CD14-positive monocyte (primary cell): ENCODE measurements around the gene MEIS2. TPM values are rescaled to one million over a fixed set of nuclear protein-coding genes. Genes with fewer than 3 reads are reported as not detected.

Experiments used
- DNase-seq, 3 donors: peaks; one replicate each; pipeline ENCODE4 v3.0.0-alpha.2; 2011 to 2022
- H2AFZ ChIP-seq: 2 replicates; pipeline ENCODE4 v1.6.0; 2012; ENCODE audit warnings: mild to moderate bottlenecking, low read depth, low read length, inconsistent platforms; ENCODE audit not compliant: insufficient read depth, poor library complexity, severe bottlenecking
- H3K27ac ChIP-seq, 2 donors: 1 replicate in 1 of 2; 2 replicates in 1 of 2; pipeline ENCODE4 v1.5.1; 2012 to 2013; ENCODE audit warnings: low read length in 2 of 2, control low read depth in 1 of 2, inconsistent platforms in 1 of 2, low read depth in 1 of 2, mild to moderate bottlenecking in 1 of 2
- H3K27me3 ChIP-seq, 2 donors: one replicate each; pipeline versions ENCODE4 v1.6.0 to v1.6.1; 2011 to 2013; ENCODE audit warnings: low read length in 2 of 2; ENCODE audit not compliant: control insufficient read depth in 2 of 2, insufficient read depth in 2 of 2
- H3K36me3 ChIP-seq, 2 donors: replicated peaks in 1 of 2; 1 replicate in 1 of 2; 2 replicates in 1 of 2; pipeline versions ENCODE4 v1.5.1 to v1.6.1; 2012 to 2013; ENCODE audit warnings: low read length in 2 of 2, control low read depth in 1 of 2, inconsistent platforms in 1 of 2, mild to moderate bottlenecking in 1 of 2; ENCODE audit not compliant: insufficient read depth in 2 of 2, control insufficient read depth in 1 of 2
- H3K4me1 ChIP-seq, 2 donors: 1 replicate in 1 of 2; 2 replicates in 1 of 2; pipeline versions ENCODE4 v1.5.1 to v1.6.1; 2012 to 2013; ENCODE audit warnings: low read length in 2 of 2, control low read depth in 1 of 2, inconsistent platforms in 1 of 2, mild to moderate bottlenecking in 1 of 2, moderate library complexity in 1 of 2; ENCODE audit not compliant: insufficient read depth in 2 of 2, control insufficient read depth in 1 of 2
- H3K4me2 ChIP-seq: replicated peaks from 2 replicates; pipeline ENCODE3; 2012; ENCODE audit warnings: low read length, moderate library complexity, mild to moderate bottlenecking; ENCODE audit not compliant: poor library complexity, severe bottlenecking; ENCODE audit errors: extremely low read depth
- H3K4me3 ChIP-seq, 3 experiments: fragments of 200-600 bp in 1 of 3; sonication (generic) in 1 of 3; replicated peaks in 1 of 3; 1 replicate in 2 of 3; 2 replicates in 1 of 3; pipeline ENCODE4 v1.5.1; 2011 to 2013; ENCODE audit warnings: low read length in 3 of 3, mild to moderate bottlenecking in 3 of 3, control low read depth in 2 of 3, low read depth in 2 of 3, inconsistent platforms in 1 of 3, moderate library complexity in 1 of 3
- H3K79me2 ChIP-seq: 2 replicates; pipeline ENCODE4 v1.6.0; 2012; ENCODE audit warnings: mild to moderate bottlenecking, control low read depth, inconsistent platforms, low read length, moderate library complexity; ENCODE audit not compliant: insufficient read depth
- H3K9ac ChIP-seq: 2 replicates; pipeline ENCODE4 v1.6.0; 2017; ENCODE audit warnings: low read length, mild to moderate bottlenecking; ENCODE audit not compliant: insufficient read depth, poor library complexity, severe bottlenecking
- H3K9me3 ChIP-seq, 2 donors: replicated peaks in 1 of 2; 1 replicate in 1 of 2; 2 replicates in 1 of 2; pipeline versions ENCODE4 v1.5.1 to v1.6.1; 2012 to 2013; ENCODE audit warnings: low read length in 2 of 2, control low read depth in 1 of 2; ENCODE audit not compliant: control insufficient read depth in 1 of 2, insufficient read depth in 1 of 2
- H4K20me1 ChIP-seq: 2 replicates; pipeline ENCODE4 v1.6.0; 2012; ENCODE audit warnings: mild to moderate bottlenecking, low read length, control low read depth, moderate library complexity; ENCODE audit not compliant: insufficient read depth
- H3K27ac Mint-ChIP-seq, 7 donors: one replicate each; pipeline ENCODE4 v1.8.0; 2020; ENCODE audit warnings: mild to moderate bottlenecking in 7 of 7, mixed read lengths in 7 of 7, moderate library complexity in 6 of 7, inconsistent platforms in 2 of 7
- H3K27me3 Mint-ChIP-seq, 3 donors: one replicate each; pipeline ENCODE4 v1.8.0; 2021 to 2022; ENCODE audit warnings: low read depth in 3 of 3, mild to moderate bottlenecking in 3 of 3, mixed read lengths in 3 of 3, moderate library complexity in 3 of 3, inconsistent platforms in 1 of 3
- H3K36me3 Mint-ChIP-seq, 2 donors: one replicate each; pipeline ENCODE4 v1.8.0; 2020; ENCODE audit warnings: mixed read lengths in 2 of 2, inconsistent platforms in 1 of 2, mild to moderate bottlenecking in 1 of 2
- H3K4me1 Mint-ChIP-seq: one replicate; pipeline ENCODE4 v1.8.0; 2020; ENCODE audit warnings: mild to moderate bottlenecking, mixed read lengths
- H3K4me3 Mint-ChIP-seq, 2 donors: one replicate each; pipeline ENCODE4 v1.8.0; 2020; ENCODE audit warnings: mild to moderate bottlenecking in 2 of 2, mixed read lengths in 2 of 2, moderate library complexity in 1 of 2
- H3K9me3 Mint-ChIP-seq, 7 donors: one replicate each; pipeline ENCODE4 v1.8.0; 2020 to 2022; ENCODE audit warnings: mixed read lengths in 7 of 7, mild to moderate bottlenecking in 6 of 7, moderate library complexity in 6 of 7, inconsistent platforms in 2 of 7
- WGBS: methylation state at CpG from one replicate; pipeline ENCODE4 v1.1.5; 2013; ENCODE audit warnings: missing lambda C conversion rate; ENCODE audit not compliant: insufficient coverage; 5-methylcytosine and 5-hydroxymethylcytosine counted together
- intact Hi-C, 2 donors: fragments of 100-400 bp; cut with micrococcal nuclease; formaldehyde crosslinking; loops; one replicate each; pipeline versions ENCODE4 v1.15.0 to v1.15.1; 2023
- polyA plus RNA-seq, 3 donors: library from polyadenylated mRNA; depleted of rRNA in 1 of 3; unstranded in 2 of 3; stranded (reverse) in 1 of 3; fragments of 300-500 nt in 2 of 3; fragments of >200 nt in 1 of 3; fragmentation: Illumina TruSeq in 2 of 3; gene quantifications; 1 replicate in 2 of 3; 2 replicates in 1 of 3; pipeline ENCODE4 v1.2.3, GENCODE V29; 2012 to 2021
- TF ChIP-seq, protein P1 (sequence below): fragments of 200-600 bp; IDR thresholded peaks from one replicate; pipeline ENCODE4 v1.8.0; 2022; ENCODE audit warnings: antibody characterized with exemption, mild to moderate bottlenecking

MEIS2 gene
- polyA plus RNA-seq, 3 donors = not detected

DNA sequence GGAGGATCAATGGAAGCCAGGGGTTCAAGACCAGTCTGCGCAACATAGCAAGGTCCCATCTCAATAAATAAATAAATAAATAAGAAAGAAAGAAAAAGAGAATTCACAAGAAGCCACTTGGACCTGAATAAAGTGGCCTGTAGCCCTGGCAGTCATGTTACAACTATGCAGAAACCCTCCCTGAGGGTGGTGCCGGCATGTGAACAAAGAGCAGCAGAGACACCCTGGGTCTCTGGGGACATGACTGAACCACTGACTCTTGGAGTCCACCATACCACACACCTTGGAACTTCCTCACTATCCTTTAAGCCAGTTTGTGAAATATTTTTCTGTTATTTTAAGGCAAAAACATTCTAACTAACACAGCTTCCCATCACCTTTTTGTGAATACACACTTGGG lies 93.0 kb downstream of the MEIS2 start:
- Histone ChIP-seq H3K9ac (no peak overlapping the region), H3K4me1 (no peaks in the 10 kb centered on the region), H3K27ac (no peak overlapping the region), H3K4me3 (no peak overlapping the region), H4K20me1 (no peaks in the 10 kb centered on the region), H3K4me2 (no peak overlapping the region), H3K9me3 (peaks cover 0 to 11% of the 10 kb centered on the region in 2 donors), H3K27me3 (no peaks in the 10 kb centered on the region), H3K36me3 (no peaks in the 10 kb centered on the region), H2AFZ (no peak overlapping the region), H3K79me2 (no peaks in the 10 kb centered on the region)
- Mint-ChIP-seq H3K27ac (no peak overlapping the region), H3K36me3 (no peaks in the 10 kb centered on the region), H3K9me3 (peaks cover 0 to 14% (median 7%) of the 10 kb centered on the region in 7 donors), H3K4me1 (no peaks in the 10 kb centered on the region), H3K27me3 (peaks cover 0 to 2% (median 0%) of the 10 kb centered on the region in 3 donors), H3K4me3 (no peak overlapping the region)
- intact Hi-C loops = no loop called here
- DNase-seq = no peak
- TF ChIP-seq, protein P1, sequence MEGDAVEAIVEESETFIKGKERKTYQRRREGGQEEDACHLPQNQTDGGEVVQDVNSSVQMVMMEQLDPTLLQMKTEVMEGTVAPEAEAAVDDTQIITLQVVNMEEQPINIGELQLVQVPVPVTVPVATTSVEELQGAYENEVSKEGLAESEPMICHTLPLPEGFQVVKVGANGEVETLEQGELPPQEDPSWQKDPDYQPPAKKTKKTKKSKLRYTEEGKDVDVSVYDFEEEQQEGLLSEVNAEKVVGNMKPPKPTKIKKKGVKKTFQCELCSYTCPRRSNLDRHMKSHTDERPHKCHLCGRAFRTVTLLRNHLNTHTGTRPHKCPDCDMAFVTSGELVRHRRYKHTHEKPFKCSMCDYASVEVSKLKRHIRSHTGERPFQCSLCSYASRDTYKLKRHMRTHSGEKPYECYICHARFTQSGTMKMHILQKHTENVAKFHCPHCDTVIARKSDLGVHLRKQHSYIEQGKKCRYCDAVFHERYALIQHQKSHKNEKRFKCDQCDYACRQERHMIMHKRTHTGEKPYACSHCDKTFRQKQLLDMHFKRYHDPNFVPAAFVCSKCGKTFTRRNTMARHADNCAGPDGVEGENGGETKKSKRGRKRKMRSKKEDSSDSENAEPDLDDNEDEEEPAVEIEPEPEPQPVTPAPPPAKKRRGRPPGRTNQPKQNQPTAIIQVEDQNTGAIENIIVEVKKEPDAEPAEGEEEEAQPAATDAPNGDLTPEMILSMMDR = no peak
- WGBS = no CpG with 5 or more reads among the region's 2 CpGs

DNA sequence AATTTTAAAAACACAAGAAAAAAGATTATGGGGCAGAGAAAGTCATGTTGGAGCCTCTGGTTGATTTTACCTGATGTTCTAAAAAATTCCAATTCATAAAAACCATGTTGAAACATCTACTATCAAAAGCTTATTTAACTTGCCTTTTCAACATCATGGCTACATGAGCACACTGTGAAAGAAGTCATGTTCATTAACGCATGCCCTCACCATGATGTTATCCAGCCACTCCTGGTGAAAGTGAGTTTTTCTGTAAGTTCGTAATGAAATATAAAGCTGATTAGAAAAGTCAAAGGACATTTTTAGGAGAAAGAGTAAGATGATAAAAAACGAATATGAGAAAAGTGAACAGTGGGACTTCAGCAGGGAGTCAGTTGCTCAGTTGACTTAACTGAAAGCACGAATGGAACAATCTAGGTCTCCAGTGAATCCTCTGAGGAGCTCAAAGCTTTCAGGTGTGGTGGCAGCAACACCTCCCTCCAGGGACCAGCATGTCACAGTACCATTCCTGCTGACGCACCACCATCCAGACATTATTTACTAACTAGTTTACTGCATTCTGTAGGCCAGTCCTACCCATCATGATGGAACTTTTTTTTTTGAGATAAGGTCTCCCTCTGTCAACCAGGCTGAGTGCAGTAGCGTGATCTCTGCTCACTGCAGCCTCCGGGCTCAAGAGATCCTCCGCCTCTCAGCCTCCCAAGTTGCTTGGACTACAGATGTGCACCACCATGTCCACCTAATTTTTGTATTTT lies 95.2 kb downstream of the MEIS2 start:
- Histone ChIP-seq H3K4me2 (no peak overlapping the region), H3K79me2 (no peaks in the 10 kb centered on the region), H3K36me3 (no peaks in the 10 kb centered on the region), H2AFZ (no peak overlapping the region), H3K27me3 (no peaks in the 10 kb centered on the region), H3K27ac (no peak overlapping the region), H3K4me3 (no peak overlapping the region), H3K9ac (no peak overlapping the region), H3K4me1 (no peaks in the 10 kb centered on the region), H4K20me1 (no peaks in the 10 kb centered on the region), H3K9me3 (peaks cover 0 to 11% of the 10 kb centered on the region in 2 donors)
- no peaks in the 10 kb centered on the region for H3K36me3 Mint-ChIP-seq
- intact Hi-C loops = no loop called here
- H3K9me3 Mint-ChIP-seq = peaks cover 3 to 16% (median 8%) of the 10 kb centered on the region in 7 donors
- no peak overlapping the region for H3K27ac Mint-ChIP-seq
- TF ChIP-seq, protein P1 = no peak
- H3K4me1 Mint-ChIP-seq = no peaks in the 10 kb centered on the region
- 84% methylated on average over 3 of the region's 8 CpGs for WGBS
- DNase-seq = no peak
- H3K27me3 Mint-ChIP-seq = peaks cover 0 to 2% (median 0%) of the 10 kb centered on the region in 3 donors
- no peak overlapping the region for H3K4me3 Mint-ChIP-seq
